Measurements from ENCODE around the gene DIMT1. TPM values are rescaled to one million over a fixed set of nuclear protein-coding genes. Genes with fewer than 3 reads are reported as not detected.

Gene DIMT1
- total and polyA plus RNA-seq, 4 donors: 13.9 to 27.6 (median 19.0) TPM

DNA sequence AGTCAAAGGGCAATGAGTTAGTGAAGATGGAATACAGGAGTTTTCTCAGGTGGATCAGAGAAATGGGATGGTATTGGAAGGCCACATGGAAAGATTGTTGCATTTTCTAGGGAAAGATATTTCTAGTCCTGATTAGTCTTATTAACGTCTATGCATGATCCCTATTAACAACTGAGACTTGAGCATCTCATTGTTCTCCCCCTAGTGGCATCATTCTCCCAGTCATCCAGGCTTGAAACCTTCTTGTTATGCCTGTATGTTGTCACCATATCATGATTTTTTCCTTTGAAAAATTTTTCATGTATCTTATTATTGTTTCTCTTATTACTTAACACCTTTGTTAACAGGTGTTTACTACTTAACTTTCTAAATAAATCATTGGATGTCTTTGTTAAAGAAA lies 63.3 kb downstream of the DIMT1 start:
- Histone ChIP-seq H3K36me3 (ENCODE audit: control insufficient read depth in 4 of 4, insufficient read depth in 4 of 4, low read length in 4 of 4) (no peaks in the 10 kb centered on the region), H3K4me1 (ENCODE audit: control insufficient read depth in 5 of 5, insufficient read depth in 5 of 5, low read length in 5 of 5) (peaks cover 0 to 2% (median 0%) of the 10 kb centered on the region in 5 donors), H3K4me3 (no peak overlapping the region), H3K27ac (ENCODE audit: low read depth in 1 of 2, low read length in 1 of 2) (no peak overlapping the region), H3K9ac (ENCODE audit: insufficient read depth in 1 of 2, low read length in 2 of 2) (no peak overlapping the region), H3K9me3 (ENCODE audit: control insufficient read depth in 4 of 4, insufficient read depth in 3 of 4, low read length in 3 of 4) (no peaks in the 10 kb centered on the region), H3K27me3 (ENCODE audit: control insufficient read depth in 3 of 3, insufficient read depth in 3 of 3, low read length in 2 of 3) (no peaks in the 10 kb centered on the region)
- TF ChIP-seq, protein P1, sequence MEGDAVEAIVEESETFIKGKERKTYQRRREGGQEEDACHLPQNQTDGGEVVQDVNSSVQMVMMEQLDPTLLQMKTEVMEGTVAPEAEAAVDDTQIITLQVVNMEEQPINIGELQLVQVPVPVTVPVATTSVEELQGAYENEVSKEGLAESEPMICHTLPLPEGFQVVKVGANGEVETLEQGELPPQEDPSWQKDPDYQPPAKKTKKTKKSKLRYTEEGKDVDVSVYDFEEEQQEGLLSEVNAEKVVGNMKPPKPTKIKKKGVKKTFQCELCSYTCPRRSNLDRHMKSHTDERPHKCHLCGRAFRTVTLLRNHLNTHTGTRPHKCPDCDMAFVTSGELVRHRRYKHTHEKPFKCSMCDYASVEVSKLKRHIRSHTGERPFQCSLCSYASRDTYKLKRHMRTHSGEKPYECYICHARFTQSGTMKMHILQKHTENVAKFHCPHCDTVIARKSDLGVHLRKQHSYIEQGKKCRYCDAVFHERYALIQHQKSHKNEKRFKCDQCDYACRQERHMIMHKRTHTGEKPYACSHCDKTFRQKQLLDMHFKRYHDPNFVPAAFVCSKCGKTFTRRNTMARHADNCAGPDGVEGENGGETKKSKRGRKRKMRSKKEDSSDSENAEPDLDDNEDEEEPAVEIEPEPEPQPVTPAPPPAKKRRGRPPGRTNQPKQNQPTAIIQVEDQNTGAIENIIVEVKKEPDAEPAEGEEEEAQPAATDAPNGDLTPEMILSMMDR (IDR thresholded peaks at IDR 0.05; ENCODE audit: control extremely low read depth, extremely low read depth): no peak
- DNase-seq: peak in 2 of 3 donors; percentile 18 to 23
- ATAC-seq (ENCODE audit: insufficient read depth, low FRiP score): no peak
- 0% methylated on average over 1 of the region's 1 CpG for WGBS, 2 donors

Small RNA genes lying within 50 kb of the gene (small RNA-seq; reads per million reads assigned to genes)
- not detected for gene RNU6-661P (ENCODE audit: low replicate concordance)

Other genes with a start within 250 kb of the DIMT1 start
- 10 to 100 TPM; 27.7 to 64.3 TPM for gene KIF2A, start 97.7 kb downstream of the DIMT1 start, total RNA-seq
- gene KIF2A, start 97.7 kb downstream of the DIMT1 start, polyA plus RNA-seq: 10 to 100 TPM in 1 of 2 donors, 1 to 10 TPM in 1; 3.5 to 12.8 TPM
- gene IPO11, start 8.9 kb upstream of the DIMT1 start, total RNA-seq: 10 to 100 TPM; 28.4 to 46.6 TPM
- 10 to 100 TPM in 1 of 2 donors, 1 to 10 TPM in 1; 7.2 to 22.6 TPM for gene IPO11, start 8.9 kb upstream of the DIMT1 start, polyA plus RNA-seq
- 10 to 100 TPM in 1 of 2 donors, 1 to 10 TPM in 1; 3.1 to 14.8 TPM for gene LRRC70, start 174.9 kb upstream of the DIMT1 start, total RNA-seq
- gene LRRC70, start 174.9 kb upstream of the DIMT1 start, polyA plus RNA-seq: 1 to 10 TPM; 4.1 to 7.4 TPM

All from lung (tissue), 13 donors.